HG03025 (cell line): Measurements from ENCODE around the gene PRXL2B.

Experiments used
- ATAC-seq: cut with Tn5 transposase; IDR thresholded peaks from one replicate; pipeline ENCODE4 v1.9.1; 2021; ENCODE audit warnings: mild to moderate bottlenecking, moderate library complexity; ENCODE audit not compliant: unreplicated experiment, low FRiP score

Gene PRXL2B

GRCh38 chr1:2595261-2595811 lies 8.8 kb downstream of the PRXL2B start:
- ATAC-seq, result no peak

- ATAC-seq, result no peak
These were observed 9.4 kb downstream of the PRXL2B start for GRCh38 chr1:2595812-2596529.

GRCh38 chr1:2596530-2597333 lies 10.2 kb downstream of the PRXL2B start:
- no peak for ATAC-seq

GRCh38 chr1:2597441-2598328 lies 11.1 kb downstream of the PRXL2B start:
- no peak for ATAC-seq

GRCh38 chr1:2598329-2598931 lies 11.9 kb downstream of the PRXL2B start:
- ATAC-seq, result no peak

- no peak for ATAC-seq
These were observed 15.2 kb downstream of the PRXL2B start for GRCh38 chr1:2601721-2602303.

- no peak for ATAC-seq
These were observed 15.8 kb downstream of the PRXL2B start for GRCh38 chr1:2602311-2602835.

- no peak for ATAC-seq
These were observed 16.4 kb downstream of the PRXL2B start for GRCh38 chr1:2602866-2603520.

GRCh38 chr1:2603521-2604155 lies 17.1 kb downstream of the PRXL2B start:
- no peak for ATAC-seq

- no peak for ATAC-seq
These were observed 17.7 kb downstream of the PRXL2B start for GRCh38 chr1:2604156-2604843.

- ATAC-seq, result no peak
These were observed 18.4 kb downstream of the PRXL2B start for GRCh38 chr1:2604844-2605508.

GRCh38 chr1:2605509-2606395 lies 19.2 kb downstream of the PRXL2B start:
- ATAC-seq, result no peak

GRCh38 chr1:2606396-2606880 lies 19.9 kb downstream of the PRXL2B start:
- no peak for ATAC-seq

- no peak for ATAC-seq
These were observed 20.5 kb downstream of the PRXL2B start for GRCh38 chr1:2606881-2607621.

GRCh38 chr1:2607641-2608091 lies 21.1 kb downstream of the PRXL2B start:
- no peak for ATAC-seq
